Activated B cell treated with CpG ODN at 0.5 μM for 24 hours (primary cell): ENCODE data around the gene AP2A1. TPM values are rescaled to one million over a fixed set of nuclear protein-coding genes. Genes with fewer than 3 reads are reported as not detected.

Source experiments
- ATAC-seq: fragments of 200-7000 bp; cut with Tn5 transposase; one replicate; pipeline ENCODE4 v1.10.0; 2021; ENCODE audit warnings: low read depth, mild to moderate bottlenecking, moderate library complexity
- CTCF ChIA-PET: fragments of 350-600 bp; sonication (Branson Sonifier 250); formaldehyde crosslinking; loops from one replicate; lab custom pipeline; 2021; ENCODE audit warnings: antibody characterized with exemption; lab: Charles Lee
- POLR2A ChIA-PET: fragments of 350-600 bp; sonication (Branson Sonifier 250); formaldehyde crosslinking; loops from one replicate; lab custom pipeline; 2021; ENCODE audit warnings: antibody characterized with exemption; lab: Charles Lee
- DNase-seq: peaks from one replicate; pipeline ENCODE4 v3.0.0; 2022
- H3K27ac Mint-ChIP-seq: one replicate; pipeline ENCODE4 v1.8.0; 2020; ENCODE audit warnings: mixed read lengths
- H3K27me3 Mint-ChIP-seq: one replicate; pipeline ENCODE4 v1.8.0; 2021; ENCODE audit warnings: mixed read lengths
- H3K36me3 Mint-ChIP-seq: one replicate; pipeline ENCODE4 v1.8.0; 2021; ENCODE audit warnings: low read depth, mixed read lengths
- H3K4me1 Mint-ChIP-seq: one replicate; pipeline ENCODE4 v1.8.0; 2021; ENCODE audit warnings: mixed read lengths
- H3K4me3 Mint-ChIP-seq: one replicate; pipeline ENCODE4 v1.8.0; 2020; ENCODE audit warnings: mild to moderate bottlenecking, mixed read lengths
- H3K9me3 Mint-ChIP-seq: one replicate; pipeline ENCODE4 v1.8.0; 2020; ENCODE audit warnings: mixed read lengths
- intact Hi-C: fragments of 100-400 bp; cut with micrococcal nuclease; formaldehyde crosslinking; loops from one replicate; pipeline ENCODE4 v1.15.1; 2024
- total RNA-seq: library from RNA; stranded (reverse); gene quantifications from 2 replicates; pipeline ENCODE4 v1.2.3, GENCODE V29; 2022
- TF ChIP-seq, protein P1 (sequence below): fragments of 200-600 bp; IDR thresholded peaks from one replicate; pipeline ENCODE4 v1.8.0; 2022; ENCODE audit warnings: antibody characterized with exemption, mild to moderate bottlenecking

The AP2A1 gene
- total RNA-seq, 1 donor from 2014 or later = 60.6 TPM

DNA sequence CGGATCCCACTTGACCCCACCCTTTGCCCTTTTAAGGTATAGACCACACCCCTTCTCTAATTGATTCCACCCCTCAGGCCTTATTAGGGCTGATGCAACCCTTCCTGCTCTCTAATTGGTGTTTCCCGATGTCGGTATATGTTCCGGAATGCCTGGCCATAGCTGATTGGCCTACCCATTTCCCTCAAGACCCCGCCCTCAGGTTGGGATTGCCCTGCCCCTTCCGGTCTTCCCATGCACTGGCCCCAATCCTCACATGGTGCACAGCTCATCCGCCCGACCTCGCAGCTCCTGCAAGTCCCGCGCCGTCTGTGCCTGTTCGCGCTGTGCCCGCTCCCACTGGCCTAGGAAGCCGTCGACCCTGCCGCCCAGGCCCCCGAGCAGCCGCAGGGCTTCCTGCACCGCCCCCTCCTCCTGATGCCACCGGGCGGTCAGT is 21.8 kb upstream of the AP2A1 start:
- Mint-ChIP-seq H3K27me3 (peaks cover 4% of the 10 kb centered on the region), H3K36me3 (no peaks in the 10 kb centered on the region), H3K4me3 (no peak overlapping the region), H3K4me1 (no peaks in the 10 kb centered on the region), H3K9me3 (no peaks in the 10 kb centered on the region), H3K27ac (no peak overlapping the region)
- TF ChIP-seq, protein P1, sequence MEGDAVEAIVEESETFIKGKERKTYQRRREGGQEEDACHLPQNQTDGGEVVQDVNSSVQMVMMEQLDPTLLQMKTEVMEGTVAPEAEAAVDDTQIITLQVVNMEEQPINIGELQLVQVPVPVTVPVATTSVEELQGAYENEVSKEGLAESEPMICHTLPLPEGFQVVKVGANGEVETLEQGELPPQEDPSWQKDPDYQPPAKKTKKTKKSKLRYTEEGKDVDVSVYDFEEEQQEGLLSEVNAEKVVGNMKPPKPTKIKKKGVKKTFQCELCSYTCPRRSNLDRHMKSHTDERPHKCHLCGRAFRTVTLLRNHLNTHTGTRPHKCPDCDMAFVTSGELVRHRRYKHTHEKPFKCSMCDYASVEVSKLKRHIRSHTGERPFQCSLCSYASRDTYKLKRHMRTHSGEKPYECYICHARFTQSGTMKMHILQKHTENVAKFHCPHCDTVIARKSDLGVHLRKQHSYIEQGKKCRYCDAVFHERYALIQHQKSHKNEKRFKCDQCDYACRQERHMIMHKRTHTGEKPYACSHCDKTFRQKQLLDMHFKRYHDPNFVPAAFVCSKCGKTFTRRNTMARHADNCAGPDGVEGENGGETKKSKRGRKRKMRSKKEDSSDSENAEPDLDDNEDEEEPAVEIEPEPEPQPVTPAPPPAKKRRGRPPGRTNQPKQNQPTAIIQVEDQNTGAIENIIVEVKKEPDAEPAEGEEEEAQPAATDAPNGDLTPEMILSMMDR = no peak
- ATAC-seq (no peak), DNase-seq (no peak)
- intact Hi-C loops = no loop called here
- POLR2A ChIA-PET = no interaction called here
- CTCF ChIA-PET = no interaction called here

DNA sequence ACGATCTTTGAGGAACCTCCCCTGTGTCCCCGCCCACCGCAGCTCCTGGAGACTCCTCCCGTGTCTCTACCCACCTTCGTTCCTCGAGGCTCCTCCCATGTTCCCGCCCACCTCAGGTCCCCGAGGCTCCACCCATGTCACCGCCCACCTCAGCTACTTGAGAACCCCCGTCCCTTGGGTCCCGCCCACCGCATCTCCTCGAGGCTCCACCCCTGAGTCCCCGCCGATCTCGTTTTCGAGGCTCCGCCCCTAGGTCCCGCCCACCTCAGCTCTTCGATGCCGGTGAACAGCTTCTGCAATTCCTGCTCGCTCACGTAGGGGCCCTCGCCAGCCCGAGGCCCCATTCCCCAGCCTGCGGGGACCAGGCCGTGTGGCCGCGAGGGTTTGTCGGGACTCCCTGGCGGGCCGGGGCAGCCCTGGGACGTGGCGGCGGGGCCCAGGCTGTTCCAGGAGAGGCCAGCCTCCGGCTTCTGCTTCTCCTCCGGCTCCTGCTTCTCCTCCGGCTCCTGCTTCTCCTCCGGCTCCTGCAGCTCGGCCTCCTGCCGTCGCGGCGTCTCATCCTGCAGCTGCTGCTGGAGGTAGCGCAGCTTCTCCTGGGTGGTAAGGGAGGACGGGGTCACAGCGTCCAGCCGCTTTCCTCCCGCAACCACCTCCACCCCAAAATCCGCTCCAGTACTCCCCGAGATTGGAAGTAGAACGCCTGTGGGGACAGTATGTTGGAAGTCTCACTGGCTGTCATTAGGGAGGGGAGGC is 20.4 kb upstream of the AP2A1 start:
- ATAC-seq (peak; percentile 84), DNase-seq (peak; percentile 27)
- no peaks in the 10 kb centered on the region for H3K9me3 Mint-ChIP-seq
- H3K4me1 Mint-ChIP-seq = no peaks in the 10 kb centered on the region
- TF ChIP-seq, protein P1 = no peak
- no peaks in the 10 kb centered on the region for H3K36me3 Mint-ChIP-seq
- H3K4me3 Mint-ChIP-seq = no peak overlapping the region
- H3K27ac Mint-ChIP-seq = no peak overlapping the region
- CTCF ChIA-PET = no interaction called here
- POLR2A ChIA-PET = no interaction called here
- intact Hi-C loops = no loop called here
- H3K27me3 Mint-ChIP-seq = peaks cover 4% of the 10 kb centered on the region

DNA sequence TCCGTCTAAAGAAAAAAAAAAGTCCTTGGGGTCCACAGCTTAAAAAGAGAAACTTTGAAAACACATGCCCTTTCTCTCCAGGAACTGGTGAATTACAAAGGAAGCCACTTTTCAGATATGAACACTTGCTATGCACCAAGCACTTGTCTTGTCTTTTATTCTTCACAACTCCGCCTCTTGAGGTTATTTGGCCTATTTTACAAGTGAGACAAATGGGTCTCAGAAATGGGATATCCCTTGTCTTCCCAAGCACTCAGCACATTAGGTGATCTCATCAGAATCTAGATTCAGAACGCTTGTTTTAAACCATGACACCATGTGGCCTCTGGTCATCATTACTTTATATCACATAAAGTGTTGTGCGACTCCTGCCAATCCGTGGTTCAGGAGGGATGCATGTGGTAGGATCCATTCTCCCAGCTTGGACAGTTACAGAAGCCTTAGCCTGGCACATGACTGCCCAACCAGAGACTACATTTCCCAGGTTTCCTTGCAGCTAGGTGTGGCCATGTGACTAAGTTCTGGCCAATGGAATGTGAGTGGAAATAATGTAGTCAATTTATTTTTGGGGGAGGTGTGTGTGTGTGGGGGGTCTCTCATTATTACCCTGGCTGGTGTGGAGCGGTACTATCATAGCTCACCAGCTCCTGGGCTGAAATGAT is 17.6 kb upstream of the AP2A1 start:
- ATAC-seq (no peak), DNase-seq (no peak)
- H3K36me3 Mint-ChIP-seq = peaks cover 2% of the 10 kb centered on the region
- no peak overlapping the region for H3K4me3 Mint-ChIP-seq
- H3K9me3 Mint-ChIP-seq = peaks cover 2% of the 10 kb centered on the region
- TF ChIP-seq, protein P1 = no peak
- intact Hi-C loops = no loop called here
- POLR2A ChIA-PET = interaction anchor here (0.6 kb wide), 1 partner anchor 826 kb away, joined by 10 read pairs; no protein-coding TSS in a partner anchor
- no peaks in the 10 kb centered on the region for H3K4me1 Mint-ChIP-seq
- H3K27me3 Mint-ChIP-seq = peaks cover 4% of the 10 kb centered on the region
- CTCF ChIA-PET = interaction anchor here (0.7 kb wide), 1 partner anchor 67 kb away, joined by 3 read pairs; no protein-coding TSS in a partner anchor
- no peak overlapping the region for H3K27ac Mint-ChIP-seq

DNA sequence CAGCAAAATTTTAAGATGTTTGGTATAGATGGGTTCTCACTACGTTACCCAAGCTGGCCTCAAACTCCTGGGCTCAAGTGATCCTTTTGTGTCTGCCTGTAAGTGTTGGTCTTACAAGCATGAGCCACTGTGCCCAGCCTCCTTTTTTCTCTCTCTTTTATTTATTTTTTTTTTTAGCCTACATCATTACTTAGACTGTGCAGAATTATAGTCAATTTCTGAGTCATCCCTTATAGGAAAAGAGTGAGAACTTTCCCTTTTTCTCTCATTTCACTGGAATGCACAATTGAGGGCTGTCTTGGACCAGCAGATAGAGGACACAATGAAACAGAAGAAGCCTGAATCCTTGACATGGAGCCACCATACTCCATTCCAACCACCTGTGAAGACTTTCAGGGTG is 17.0 kb upstream of the AP2A1 start:
- CTCF ChIA-PET = interaction anchor here (0.7 kb wide), 1 partner anchor 66 kb away, joined by 3 read pairs; no protein-coding TSS in a partner anchor
- intact Hi-C loops = no loop called here
- no peak overlapping the region for H3K4me3 Mint-ChIP-seq

More for the DNA sequence above, 17.0 kb upstream of the AP2A1 start:
- POLR2A ChIA-PET = interaction anchor here (0.6 kb wide), 1 partner anchor 826 kb away, joined by 10 read pairs; no protein-coding TSS in a partner anchor
- Mint-ChIP-seq H3K27ac (no peak overlapping the region), H3K9me3 (peaks cover 2% of the 10 kb centered on the region), H3K4me1 (no peaks in the 10 kb centered on the region), H3K27me3 (peaks cover 4% of the 10 kb centered on the region), H3K36me3 (peaks cover 2% of the 10 kb centered on the region)
- ATAC-seq = no peak
- no peak for DNase-seq
- TF ChIP-seq, protein P1 = no peak
